ENCODE results near the gene CREB5.

CREB5 gene

DNA sequence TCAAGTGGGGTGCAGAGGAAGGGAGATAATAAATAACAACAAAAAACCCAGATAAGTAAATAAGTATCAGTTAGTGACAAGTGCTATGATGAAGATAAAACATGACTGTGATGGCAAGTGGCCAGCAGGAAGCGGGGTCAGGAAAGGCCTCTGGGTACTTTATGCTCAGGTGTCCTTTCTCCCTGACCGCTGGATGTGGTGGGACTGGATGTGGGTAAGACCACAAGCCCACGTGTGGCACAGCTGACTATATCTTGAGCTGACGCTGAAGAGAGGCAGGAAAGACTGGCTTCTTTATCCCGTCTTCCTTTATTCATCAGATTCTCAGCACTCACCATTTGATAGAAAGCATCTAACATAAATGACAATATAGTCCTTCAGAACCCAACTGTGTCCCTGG lies 87.8 kb downstream of the CREB5 start:
- no peak for DNase-seq (ENCODE audit: extremely low spot score)
- TF ChIP-seq, protein P1, sequence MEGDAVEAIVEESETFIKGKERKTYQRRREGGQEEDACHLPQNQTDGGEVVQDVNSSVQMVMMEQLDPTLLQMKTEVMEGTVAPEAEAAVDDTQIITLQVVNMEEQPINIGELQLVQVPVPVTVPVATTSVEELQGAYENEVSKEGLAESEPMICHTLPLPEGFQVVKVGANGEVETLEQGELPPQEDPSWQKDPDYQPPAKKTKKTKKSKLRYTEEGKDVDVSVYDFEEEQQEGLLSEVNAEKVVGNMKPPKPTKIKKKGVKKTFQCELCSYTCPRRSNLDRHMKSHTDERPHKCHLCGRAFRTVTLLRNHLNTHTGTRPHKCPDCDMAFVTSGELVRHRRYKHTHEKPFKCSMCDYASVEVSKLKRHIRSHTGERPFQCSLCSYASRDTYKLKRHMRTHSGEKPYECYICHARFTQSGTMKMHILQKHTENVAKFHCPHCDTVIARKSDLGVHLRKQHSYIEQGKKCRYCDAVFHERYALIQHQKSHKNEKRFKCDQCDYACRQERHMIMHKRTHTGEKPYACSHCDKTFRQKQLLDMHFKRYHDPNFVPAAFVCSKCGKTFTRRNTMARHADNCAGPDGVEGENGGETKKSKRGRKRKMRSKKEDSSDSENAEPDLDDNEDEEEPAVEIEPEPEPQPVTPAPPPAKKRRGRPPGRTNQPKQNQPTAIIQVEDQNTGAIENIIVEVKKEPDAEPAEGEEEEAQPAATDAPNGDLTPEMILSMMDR (IDR thresholded peaks at IDR 0.05; ENCODE audit: control extremely low read depth, extremely low read depth, low read depth, missing control alignments), result no peak
- ChIA-PET CTCF (no interaction called here), POLR2A (no interaction called here)

DNA sequence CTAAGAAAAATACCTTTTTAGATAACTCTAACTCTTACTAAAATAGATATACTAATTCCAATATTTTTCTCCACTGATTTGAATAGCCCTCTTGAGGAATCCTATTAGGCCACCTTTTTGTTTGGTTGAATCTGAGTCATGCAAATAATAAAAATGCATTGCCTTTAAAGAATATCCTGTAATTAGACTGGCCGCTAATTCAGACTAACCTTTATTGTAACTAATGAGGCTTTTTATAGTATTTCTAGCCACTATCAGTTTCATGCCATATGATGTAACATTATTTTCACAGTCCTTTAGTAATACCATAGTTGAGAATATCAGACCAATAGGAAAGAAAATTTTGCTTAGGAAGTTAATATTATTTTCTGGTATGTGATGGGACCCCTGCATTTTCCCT lies 90.1 kb downstream of the CREB5 start:
- CTCF ChIA-PET, result no interaction called here
- TF ChIP-seq, protein P1 (IDR thresholded peaks at IDR 0.05; ENCODE audit: control extremely low read depth, extremely low read depth, low read depth, missing control alignments), result no peak

GRCh38 chr7:28503396-28503795 lies 91.1 kb downstream of the CREB5 start:
- TF ChIP-seq, protein P1 (IDR thresholded peaks at IDR 0.05; ENCODE audit: control extremely low read depth, extremely low read depth, low read depth, missing control alignments), result no peak
- CTCF ChIA-PET, result interaction anchor here (0.9 to 1.7 kb wide), 3 partner anchors 8 to 119 kb away, joined by 3 to 5 read pairs (median 3); no protein-coding TSS in a partner anchor
- POLR2A ChIA-PET, result no interaction called here
- DNase-seq (ENCODE audit: extremely low spot score), result no peak

More for the DNA sequence above, 90.1 kb downstream of the CREB5 start:
- POLR2A ChIA-PET, result no interaction called here
- DNase-seq (ENCODE audit: extremely low spot score), result no peak

DNA sequence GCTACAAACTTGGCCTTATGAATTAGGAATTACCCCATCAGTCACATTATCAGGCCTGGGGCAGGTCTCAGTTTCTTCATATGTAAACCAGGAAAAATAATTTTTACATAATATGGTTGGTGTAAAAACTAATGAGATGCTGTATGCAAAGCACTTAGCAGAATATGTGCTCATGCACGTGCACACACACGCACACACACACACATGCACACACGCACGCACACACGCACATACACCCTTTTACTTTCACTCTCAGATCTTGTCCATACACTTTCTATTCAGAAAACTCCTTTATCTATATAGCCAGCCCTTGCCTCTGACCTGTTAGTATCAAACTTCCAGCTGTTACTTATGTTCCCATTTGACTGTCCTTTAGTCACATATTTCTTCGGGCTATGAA lies 92.7 kb downstream of the CREB5 start:
- no peak for DNase-seq (ENCODE audit: extremely low spot score)
- ChIA-PET CTCF (interaction anchor here (1.4 to 1.7 kb wide), 2 partner anchors 9 to 13 kb away, joined by 4 to 5 read pairs; no protein-coding TSS in a partner anchor), POLR2A (no interaction called here)
- TF ChIP-seq, protein P1 (IDR thresholded peaks at IDR 0.05; ENCODE audit: control extremely low read depth, extremely low read depth, low read depth, missing control alignments), result no peak

GRCh38 chr7:28505867-28506266 lies 93.5 kb downstream of the CREB5 start:
- ChIA-PET CTCF (interaction anchor here (0.6 to 2.1 kb wide), 3 partner anchors 10 to 202 kb away, joined by 3 to 4 read pairs (median 4); no protein-coding TSS in a partner anchor), POLR2A (no interaction called here)
- DNase-seq (ENCODE audit: extremely low spot score), result no peak
- TF ChIP-seq, protein P1 (IDR thresholded peaks at IDR 0.05; ENCODE audit: control extremely low read depth, extremely low read depth, low read depth, missing control alignments), result no peak

GRCh38 chr7:28507525-28508282 lies 95.4 kb downstream of the CREB5 start:
- DNase-seq (ENCODE audit: extremely low spot score), result no peak
- ChIA-PET POLR2A (no interaction called here), CTCF (interaction anchor here (1.5 to 2.5 kb wide), 4 partner anchors 12 to 96 kb away, joined by 3 to 8 read pairs (median 5); partner anchors contain the start of gene CREB5)
- TF ChIP-seq, protein P1 (IDR thresholded peaks at IDR 0.05; ENCODE audit: control extremely low read depth, extremely low read depth, low read depth, missing control alignments), result no peak
